Measurements from ENCODE around the gene JPT2. TPM values are rescaled to one million over a fixed set of nuclear protein-coding genes. Genes with fewer than 3 reads are reported as not detected.

The JPT2 gene
- total and polyA plus RNA-seq, 10 of the 15 experiments (the other 5 are each of a cell fraction or from before 2014, with no cell fraction given), result 11.7 to 78.4 (median 48.4) TPM

GRCh38 chr16:1638757-1639156 lies 39.3 kb upstream of the JPT2 start:
- FAIRE-seq (no peak), ATAC-seq (no peak), DNase-seq (ENCODE audit: low read depth, low spot score) (no peak)
- H3K36me3 ChIP-seq (ENCODE audit: control insufficient read depth in 2 of 2, insufficient read depth in 2 of 2, low read length in 1 of 2), result peaks cover 3 to 37% of the 10 kb centered on the region in 2 experiments; a peak in 3 of 4 replicates
- SMC1A ChIA-PET (ENCODE audit: uncharacterized antibody, unreplicated experiment), result no interaction called here
- in situ Hi-C loops (cut with MboI), result no loop called here
- H2AFZ ChIP-seq (ENCODE audit: control insufficient read depth, low read depth, low read length), result no peak overlapping the region
- H3K79me2 ChIP-seq (ENCODE audit: control insufficient read depth, insufficient read depth, low read length), result no peaks in the 10 kb centered on the region
- TF ChIP-seq CBFB (IDR thresholded peaks at IDR 0.05; ENCODE audit: low read depth), result no peak
- no peak for TF ChIP-seq NFXL1 (IDR thresholded peaks at IDR 0.05; ENCODE audit: borderline replicate concordance)
- TF ChIP-seq NR2C1 (IDR thresholded peaks at IDR 0.05), result no peak
- no peak for TF ChIP-seq HDAC6 (IDR thresholded peaks at IDR 0.05; ENCODE audit: unreplicated experiment)
- no peak for TF ChIP-seq ESRRA (IDR thresholded peaks at IDR 0.05; ENCODE audit: low read length)
- no peaks in the 10 kb centered on the region for H4K20me1 ChIP-seq (ENCODE audit: control insufficient read depth, insufficient read depth)
- no peaks in the 10 kb centered on the region for H3K4me1 ChIP-seq (ENCODE audit: control insufficient read depth, insufficient read depth, low read length)
- H3K27ac ChIP-seq (ENCODE audit: control insufficient read depth, insufficient read depth), result no peak overlapping the region
- WGBS (ENCODE audit: insufficient coverage, insufficient replicate concordance, low lambda C conversion rate, missing lambda C conversion rate), result 98% methylated on average over 8 of the region's 8 CpGs
- POLR2A ChIA-PET, result no interaction called here
- no peaks in the 10 kb centered on the region for H3K27me3 ChIP-seq (replicated peaks in 1 of 2; ENCODE audit: control insufficient read depth in 2 of 2, insufficient read depth in 2 of 2, low read length in 1 of 2)
- no peak overlapping the region for H3K4me3 ChIP-seq
- CTCF ChIA-PET, result no interaction called here
- RAD21 ChIA-PET (ENCODE audit: unreplicated experiment), result no interaction called here
- no peak overlapping the region for H3K4me2 ChIP-seq (ENCODE audit: control insufficient read depth, insufficient read depth)
- H3K9me3 ChIP-seq (replicated peaks; ENCODE audit: control insufficient read depth, insufficient read depth, low read length), result no peaks in the 10 kb centered on the region
- intact Hi-C loops (cut with micrococcal nuclease; ENCODE audit: unreplicated experiment), result no loop called here
- BruUV-seq (replicated peaks), result no TSS peak
- H3K9ac ChIP-seq (ENCODE audit: control insufficient read depth, insufficient read depth, low read length), result no peak overlapping the region

- 97% methylated on average over 2 of the region's 2 CpGs for WGBS (ENCODE audit: insufficient coverage, insufficient replicate concordance, low lambda C conversion rate, missing lambda C conversion rate)
- H3K36me3 ChIP-seq (ENCODE audit: control insufficient read depth in 2 of 2, insufficient read depth in 2 of 2, low read length in 1 of 2), result peaks cover 3 to 40% of the 10 kb centered on the region in 2 experiments; a peak in 3 of 4 replicates
- H3K4me1 ChIP-seq (ENCODE audit: control insufficient read depth, insufficient read depth, low read length), result no peaks in the 10 kb centered on the region
- no peaks in the 10 kb centered on the region for H3K79me2 ChIP-seq (ENCODE audit: control insufficient read depth, insufficient read depth, low read length)
- DNase-seq (ENCODE audit: low read depth, low spot score) (no peak), ATAC-seq (no peak), FAIRE-seq (no peak)
- H4K20me1 ChIP-seq (ENCODE audit: control insufficient read depth, insufficient read depth), result no peaks in the 10 kb centered on the region
- H2AFZ ChIP-seq (ENCODE audit: control insufficient read depth, low read depth, low read length), result no peak overlapping the region
- intact Hi-C loops (cut with micrococcal nuclease; ENCODE audit: unreplicated experiment) (no loop called here), in situ Hi-C loops (cut with MboI) (no loop called here)
- SMC1A ChIA-PET (ENCODE audit: uncharacterized antibody, unreplicated experiment), result no interaction called here
- no peaks in the 10 kb centered on the region for H3K27me3 ChIP-seq (replicated peaks in 1 of 2; ENCODE audit: control insufficient read depth in 2 of 2, insufficient read depth in 2 of 2, low read length in 1 of 2)
- POLR2A ChIA-PET, result no interaction called here
- H3K4me2 ChIP-seq (ENCODE audit: control insufficient read depth, insufficient read depth), result no peak overlapping the region
- no peak overlapping the region for H3K27ac ChIP-seq (ENCODE audit: control insufficient read depth, insufficient read depth)
- BruUV-seq (replicated peaks), result no TSS peak
- CTCF ChIA-PET, result no interaction called here
- H3K9me3 ChIP-seq (replicated peaks; ENCODE audit: control insufficient read depth, insufficient read depth, low read length), result no peaks in the 10 kb centered on the region
- no peak overlapping the region for H3K9ac ChIP-seq (ENCODE audit: control insufficient read depth, insufficient read depth, low read length)
- RAD21 ChIA-PET (ENCODE audit: unreplicated experiment), result no interaction called here
- H3K4me3 ChIP-seq, result no peak overlapping the region
- TF ChIP-seq MTA2 (IDR thresholded peaks at IDR 0.05; ENCODE audit: low read depth), result no peak
- TF ChIP-seq NFIC (IDR thresholded peaks at IDR 0.05; ENCODE audit: low read depth, low read length), result no peak
- TF ChIP-seq RELA (IDR thresholded peaks at IDR 0.05; ENCODE audit: borderline replicate concordance, partially characterized antibody), result no peak
- no peak for TF ChIP-seq TARDBP (IDR thresholded peaks at IDR 0.05; ENCODE audit: borderline replicate concordance)
- TF ChIP-seq ELK1 (IDR thresholded peaks at IDR 0.05; ENCODE audit: low read depth, low read length), result no peak
- TF ChIP-seq ZNF217 (IDR thresholded peaks at IDR 0.05), result no peak
- no peak for TF ChIP-seq MYC (IDR thresholded peaks at IDR 0.05; ENCODE audit: insufficient read depth, insufficient read length, insufficient replicate concordance, low read length, severe bottlenecking)
- TF ChIP-seq NFXL1 (IDR thresholded peaks at IDR 0.05; ENCODE audit: borderline replicate concordance), result no peak
- no peak for TF ChIP-seq HDAC6 (IDR thresholded peaks at IDR 0.05; ENCODE audit: unreplicated experiment)
- TF ChIP-seq ZNF592 (IDR thresholded peaks at IDR 0.05), result no peak
These were observed 38.8 kb upstream of the JPT2 start for GRCh38 chr16:1639282-1639681.
